Measurements from ENCODE around the gene CACTIN.

The CACTIN gene

GRCh38 chr19:3604227-3604986 lies 22.2 kb downstream of the CACTIN start:
- Histone ChIP-seq H3K27me3 (ENCODE audit: control insufficient read depth, insufficient read depth, low read length) (no peaks in the 10 kb centered on the region), H3K4me3 (ENCODE audit: low read length) (no peak overlapping the region), H3K4me2 (ENCODE audit: low read length) (no peak overlapping the region), H3K9me3 (replicated peaks; ENCODE audit: low read length) (no peaks in the 10 kb centered on the region), H3K36me3 (ENCODE audit: insufficient read depth, low read length) (no peaks in the 10 kb centered on the region), H3K9ac (ENCODE audit: low read depth, low read length) (no peak overlapping the region), H3K4me1 (ENCODE audit: control insufficient read depth, insufficient read depth, low read length) (peaks cover 23% of the 10 kb centered on the region)

- H3K4me1 ChIP-seq (ENCODE audit: control insufficient read depth, insufficient read depth, low read length): peaks cover 23% of the 10 kb centered on the region
- no peak overlapping the region for H3K9ac ChIP-seq (ENCODE audit: low read depth, low read length)
- H3K27me3 ChIP-seq (ENCODE audit: control insufficient read depth, insufficient read depth, low read length): no peaks in the 10 kb centered on the region
- no peaks in the 10 kb centered on the region for H3K9me3 ChIP-seq (replicated peaks; ENCODE audit: low read length)
- H3K4me3 ChIP-seq (ENCODE audit: low read length): no peak overlapping the region
- H3K4me2 ChIP-seq (ENCODE audit: low read length): no peak overlapping the region
- H3K36me3 ChIP-seq (ENCODE audit: insufficient read depth, low read length): no peaks in the 10 kb centered on the region
Observed at GRCh38 chr19:3603121-3603811, 23.3 kb downstream of the CACTIN start.

GRCh38 chr19:3601021-3601420 lies 25.6 kb downstream of the CACTIN start:
- Histone ChIP-seq H3K9ac (ENCODE audit: low read depth, low read length) (no peak overlapping the region), H3K27me3 (ENCODE audit: control insufficient read depth, insufficient read depth, low read length) (no peaks in the 10 kb centered on the region), H3K4me1 (ENCODE audit: control insufficient read depth, insufficient read depth, low read length) (peaks cover 8% of the 10 kb centered on the region), H3K36me3 (ENCODE audit: insufficient read depth, low read length) (no peaks in the 10 kb centered on the region), H3K4me2 (ENCODE audit: low read length) (no peak overlapping the region), H3K4me3 (ENCODE audit: low read length) (no peak overlapping the region), H3K9me3 (replicated peaks; ENCODE audit: low read length) (no peaks in the 10 kb centered on the region)

- no peak overlapping the region for H3K4me3 ChIP-seq (ENCODE audit: low read length)
- no peaks in the 10 kb centered on the region for H3K9me3 ChIP-seq (replicated peaks; ENCODE audit: low read length)
- H3K36me3 ChIP-seq (ENCODE audit: insufficient read depth, low read length): no peaks in the 10 kb centered on the region
- H3K27me3 ChIP-seq (ENCODE audit: control insufficient read depth, insufficient read depth, low read length): no peaks in the 10 kb centered on the region
- no peak overlapping the region for H3K4me2 ChIP-seq (ENCODE audit: low read length)
- H3K9ac ChIP-seq (ENCODE audit: low read depth, low read length): no peak overlapping the region
- H3K4me1 ChIP-seq (ENCODE audit: control insufficient read depth, insufficient read depth, low read length): peaks cover 6% of the 10 kb centered on the region
Observed at GRCh38 chr19:3599776-3600187, 26.8 kb downstream of the CACTIN start.

- Histone ChIP-seq H3K4me1 (ENCODE audit: control insufficient read depth, insufficient read depth, low read length) (no peaks in the 10 kb centered on the region), H3K4me3 (ENCODE audit: low read length) (no peak overlapping the region), H3K36me3 (ENCODE audit: insufficient read depth, low read length) (no peaks in the 10 kb centered on the region), H3K4me2 (ENCODE audit: low read length) (no peak overlapping the region), H3K9ac (ENCODE audit: low read depth, low read length) (no peak overlapping the region), H3K9me3 (replicated peaks; ENCODE audit: low read length) (no peaks in the 10 kb centered on the region), H3K27me3 (ENCODE audit: control insufficient read depth, insufficient read depth, low read length) (peaks cover 23% of the 10 kb centered on the region)
Observed at GRCh38 chr19:3595521-3596061, 31.0 kb downstream of the CACTIN start.

GRCh38 chr19:3593156-3593555 lies 33.4 kb downstream of the CACTIN start:
- no peaks in the 10 kb centered on the region for H3K36me3 ChIP-seq (ENCODE audit: insufficient read depth, low read length)
- H3K9me3 ChIP-seq (replicated peaks; ENCODE audit: low read length): no peaks in the 10 kb centered on the region
- H3K4me2 ChIP-seq (ENCODE audit: low read length): no peak overlapping the region
- H3K4me1 ChIP-seq (ENCODE audit: control insufficient read depth, insufficient read depth, low read length): no peaks in the 10 kb centered on the region
- peaks cover 28% of the 10 kb centered on the region for H3K27me3 ChIP-seq (ENCODE audit: control insufficient read depth, insufficient read depth, low read length)
- no peak overlapping the region for H3K4me3 ChIP-seq (ENCODE audit: low read length)
- H3K9ac ChIP-seq (ENCODE audit: low read depth, low read length): no peak overlapping the region

GRCh38 chr19:3591876-3592613 lies 34.5 kb downstream of the CACTIN start:
- no peaks in the 10 kb centered on the region for H3K36me3 ChIP-seq (ENCODE audit: insufficient read depth, low read length)
- no peak overlapping the region for H3K4me2 ChIP-seq (ENCODE audit: low read length)
- peaks cover 28% of the 10 kb centered on the region for H3K27me3 ChIP-seq (ENCODE audit: control insufficient read depth, insufficient read depth, low read length)
- no peak overlapping the region for H3K9ac ChIP-seq (ENCODE audit: low read depth, low read length)
- H3K9me3 ChIP-seq (replicated peaks; ENCODE audit: low read length): no peaks in the 10 kb centered on the region
- H3K4me3 ChIP-seq (ENCODE audit: low read length): no peak overlapping the region
- H3K4me1 ChIP-seq (ENCODE audit: control insufficient read depth, insufficient read depth, low read length): no peaks in the 10 kb centered on the region

- H3K27me3 ChIP-seq (ENCODE audit: control insufficient read depth, insufficient read depth, low read length): peaks cover 37% of the 10 kb centered on the region
- no peaks in the 10 kb centered on the region for H3K4me1 ChIP-seq (ENCODE audit: control insufficient read depth, insufficient read depth, low read length)
- H3K9ac ChIP-seq (ENCODE audit: low read depth, low read length): no peak overlapping the region
- H3K4me2 ChIP-seq (ENCODE audit: low read length): no peak overlapping the region
- no peaks in the 10 kb centered on the region for H3K36me3 ChIP-seq (ENCODE audit: insufficient read depth, low read length)
- H3K9me3 ChIP-seq (replicated peaks; ENCODE audit: low read length): no peaks in the 10 kb centered on the region
- H3K4me3 ChIP-seq (ENCODE audit: low read length): no peak overlapping the region
Observed at GRCh38 chr19:3590991-3591659, 35.5 kb downstream of the CACTIN start.

GRCh38 chr19:3589949-3590348 lies 36.6 kb downstream of the CACTIN start:
- Histone ChIP-seq H3K36me3 (ENCODE audit: insufficient read depth, low read length) (no peaks in the 10 kb centered on the region), H3K9ac (ENCODE audit: low read depth, low read length) (no peak overlapping the region), H3K9me3 (replicated peaks; ENCODE audit: low read length) (no peaks in the 10 kb centered on the region), H3K27me3 (ENCODE audit: control insufficient read depth, insufficient read depth, low read length) (peaks cover 47% of the 10 kb centered on the region), H3K4me2 (ENCODE audit: low read length) (no peak overlapping the region), H3K4me3 (ENCODE audit: low read length) (no peak overlapping the region), H3K4me1 (ENCODE audit: control insufficient read depth, insufficient read depth, low read length) (peaks cover 6% of the 10 kb centered on the region)

- no peak overlapping the region for H3K4me3 ChIP-seq (ENCODE audit: low read length)
Observed at GRCh38 chr19:3589439-3589838, 37.2 kb downstream of the CACTIN start.

More at GRCh38 chr19:3589439-3589838, 37.2 kb downstream of the CACTIN start:
- no peaks in the 10 kb centered on the region for H3K36me3 ChIP-seq (ENCODE audit: insufficient read depth, low read length)
- H3K27me3 ChIP-seq (ENCODE audit: control insufficient read depth, insufficient read depth, low read length): peaks cover 48% of the 10 kb centered on the region
- H3K4me1 ChIP-seq (ENCODE audit: control insufficient read depth, insufficient read depth, low read length): peaks cover 6% of the 10 kb centered on the region
- H3K9ac ChIP-seq (ENCODE audit: low read depth, low read length): no peak overlapping the region
- no peak overlapping the region for H3K4me2 ChIP-seq (ENCODE audit: low read length)
- H3K9me3 ChIP-seq (replicated peaks; ENCODE audit: low read length): no peaks in the 10 kb centered on the region

Data from skeletal muscle satellite cell (primary cell).